AG04450 (cell line): ENCODE measurements around the gene CLNK. TPM values are rescaled to one million over a fixed set of nuclear protein-coding genes. Genes with fewer than 3 reads are reported as not detected.

Experiments
- CTCF ChIA-PET: fragments of 300-600, 350-600 bp; formaldehyde crosslinking; extraction: SDS; loops from one replicate; lab custom pipeline; 2022; ENCODE audit warnings: antibody characterized with exemption, inconsistent platforms; lab: Charles Lee
- POLR2A ChIA-PET: fragments of 350-600 bp; formaldehyde crosslinking; extraction: SDS; loops from one replicate; lab custom pipeline; 2021; ENCODE audit warnings: antibody characterized with exemption, inconsistent platforms; lab: Yijun Ruan, JAX
- DNase-seq: peaks from one replicate; pipeline ENCODE4 v3.0.0-alpha.2; 2011; ENCODE audit warnings: low read depth, low spot score
- H3K27ac ChIP-seq: one replicate; pipeline ENCODE4 v1.5.1; 2012; ENCODE audit warnings: low read depth, low read length, control low read depth
- H3K27me3 ChIP-seq: one replicate; pipeline ENCODE4 v1.6.0; 2012; ENCODE audit warnings: low read length; ENCODE audit not compliant: control insufficient read depth, insufficient read depth
- H3K4me3 ChIP-seq: 2 replicates; pipeline ENCODE4 v1.5.1; 2011; ENCODE audit warnings: mild to moderate bottlenecking, low read depth, low read length, control low read depth
- H3K9me3 ChIP-seq: 2 replicates; pipeline ENCODE4 v1.5.1; 2012; ENCODE audit warnings: low read length; ENCODE audit not compliant: control insufficient read depth, insufficient read depth
- CTCF ChIP-seq: IDR thresholded peaks from 2 replicates; pipeline ENCODE4 v1.5.1; 2011; ENCODE audit warnings: low read depth, low read length, control low read depth, inconsistent platforms
- polyA plus RNA-seq: library from polyadenylated mRNA; depleted of rRNA; stranded (reverse); fragments of >200 nt; gene quantifications from 2 replicates; pipeline ENCODE4 v1.2.3, GENCODE V29; 2011

CLNK gene
- polyA plus RNA-seq, 1 experiment = not detected

GRCh38 chr4:10491401-10491800 lies 193.2 kb downstream of the CLNK start:
- CTCF ChIA-PET = no interaction called here
- H3K27me3 ChIP-seq = peaks cover 4% of the 10 kb centered on the region
- no peak for DNase-seq
- H3K4me3 ChIP-seq = no peak overlapping the region
- no peak for TF ChIP-seq CTCF
- no peaks in the 10 kb centered on the region for H3K9me3 ChIP-seq
- H3K27ac ChIP-seq = no peak overlapping the region
- POLR2A ChIA-PET = no interaction called here

GRCh38 chr4:10490996-10491395 lies 193.6 kb downstream of the CLNK start:
- ChIA-PET POLR2A (no interaction called here), CTCF (no interaction called here)
- TF ChIP-seq CTCF = no peak
- no peak overlapping the region for H3K27ac ChIP-seq
- no peak overlapping the region for H3K4me3 ChIP-seq
- H3K27me3 ChIP-seq = peaks cover 2% of the 10 kb centered on the region
- no peaks in the 10 kb centered on the region for H3K9me3 ChIP-seq
- no peak for DNase-seq

GRCh38 chr4:10482913-10483312 lies 201.7 kb downstream of the CLNK start:
- H3K27me3 ChIP-seq = no peaks in the 10 kb centered on the region
- ChIA-PET CTCF (no interaction called here), POLR2A (no interaction called here)
- H3K27ac ChIP-seq = no peak overlapping the region
- no peaks in the 10 kb centered on the region for H3K9me3 ChIP-seq
- no peak for DNase-seq
- H3K4me3 ChIP-seq = no peak overlapping the region
- TF ChIP-seq CTCF = no peak

- Histone ChIP-seq H3K27ac (no peak overlapping the region), H3K9me3 (no peaks in the 10 kb centered on the region), H3K27me3 (no peaks in the 10 kb centered on the region), H3K4me3 (no peak overlapping the region)
- TF ChIP-seq CTCF = no peak
- DNase-seq = no peak
- ChIA-PET CTCF (no interaction called here), POLR2A (no interaction called here)
Observed at GRCh38 chr4:10480616-10481015, 204.0 kb downstream of the CLNK start.

- Histone ChIP-seq H3K9me3 (no peaks in the 10 kb centered on the region), H3K4me3 (no peak overlapping the region), H3K27me3 (no peaks in the 10 kb centered on the region), H3K27ac (no peak overlapping the region)
- ChIA-PET POLR2A (no interaction called here), CTCF (interaction anchor here (2.5 kb wide), 1 partner anchor 17 kb away, joined by 11 read pairs; no protein-coding TSS in a partner anchor)
- TF ChIP-seq CTCF = no peak
- no peak for DNase-seq
Observed at GRCh38 chr4:10478621-10479020, 205.9 kb downstream of the CLNK start.
